Measurements from ENCODE around the gene ADAMTS5. TPM values are rescaled to one million over a fixed set of nuclear protein-coding genes. Genes with fewer than 3 reads are reported as not detected.

ADAMTS5 gene
- total RNA-seq, 1 donor from 2014 or later, result 17.3 TPM

- no peak for TF ChIP-seq CTCF (IDR thresholded peaks at IDR 0.05; ENCODE audit: insufficient read depth, low read length, poor library complexity, severe bottlenecking)
- DNase-seq (ENCODE audit: low read depth), result no peak
- H3K4me3 ChIP-seq (ENCODE audit: low read depth, low read length), result no peak overlapping the region
- no peaks in the 10 kb centered on the region for H3K27me3 ChIP-seq (ENCODE audit: control insufficient read depth, insufficient read depth, low read length)
- H3K36me3 ChIP-seq (ENCODE audit: control insufficient read depth, insufficient read depth, low read length), result peaks cover 1% of the 10 kb centered on the region
These were observed 30.2 kb downstream of the ADAMTS5 start for GRCh38 chr21:26936641-26937040.

- no peak for TF ChIP-seq CTCF (IDR thresholded peaks at IDR 0.05; ENCODE audit: insufficient read depth, low read length, poor library complexity, severe bottlenecking)
- Histone ChIP-seq H3K4me3 (ENCODE audit: low read depth, low read length) (no peak overlapping the region), H3K27me3 (ENCODE audit: control insufficient read depth, insufficient read depth, low read length) (no peaks in the 10 kb centered on the region), H3K36me3 (ENCODE audit: control insufficient read depth, insufficient read depth, low read length) (peaks cover 1% of the 10 kb centered on the region)
- no peak for DNase-seq (ENCODE audit: low read depth)
These were observed 30.9 kb downstream of the ADAMTS5 start for GRCh38 chr21:26935977-26936376.

GRCh38 chr21:26934383-26934782 is 32.5 kb downstream of the ADAMTS5 start:
- Histone ChIP-seq H3K4me3 (ENCODE audit: low read depth, low read length) (no peak overlapping the region), H3K36me3 (ENCODE audit: control insufficient read depth, insufficient read depth, low read length) (peaks cover 1% of the 10 kb centered on the region)
- TF ChIP-seq CTCF (IDR thresholded peaks at IDR 0.05; ENCODE audit: insufficient read depth, low read length, poor library complexity, severe bottlenecking), result no peak

GRCh38 chr21:26933448-26933847 is 33.4 kb downstream of the ADAMTS5 start:
- no peaks in the 10 kb centered on the region for H3K27me3 ChIP-seq (ENCODE audit: control insufficient read depth, insufficient read depth, low read length)
- TF ChIP-seq CTCF (IDR thresholded peaks at IDR 0.05; ENCODE audit: insufficient read depth, low read length, poor library complexity, severe bottlenecking), result no peak
- H3K36me3 ChIP-seq (ENCODE audit: control insufficient read depth, insufficient read depth, low read length), result peaks cover 1% of the 10 kb centered on the region
- no peak overlapping the region for H3K4me3 ChIP-seq (ENCODE audit: low read depth, low read length)
- no peak for DNase-seq (ENCODE audit: low read depth)

More at GRCh38 chr21:26934383-26934782, 32.5 kb downstream of the ADAMTS5 start:
- DNase-seq (ENCODE audit: low read depth), result no peak
- H3K27me3 ChIP-seq (ENCODE audit: control insufficient read depth, insufficient read depth, low read length), result no peaks in the 10 kb centered on the region

- no peak for DNase-seq (ENCODE audit: low read depth)
- Histone ChIP-seq H3K27me3 (ENCODE audit: control insufficient read depth, insufficient read depth, low read length) (no peaks in the 10 kb centered on the region), H3K36me3 (ENCODE audit: control insufficient read depth, insufficient read depth, low read length) (peaks cover 1% of the 10 kb centered on the region), H3K4me3 (ENCODE audit: low read depth, low read length) (no peak overlapping the region)
- no peak for TF ChIP-seq CTCF (IDR thresholded peaks at IDR 0.05; ENCODE audit: insufficient read depth, low read length, poor library complexity, severe bottlenecking)
These were observed 41.3 kb downstream of the ADAMTS5 start for GRCh38 chr21:26925636-26926035.

- Histone ChIP-seq H3K27me3 (ENCODE audit: control insufficient read depth, insufficient read depth, low read length) (no peaks in the 10 kb centered on the region), H3K4me3 (ENCODE audit: low read depth, low read length) (no peak overlapping the region), H3K36me3 (ENCODE audit: control insufficient read depth, insufficient read depth, low read length) (peaks cover 1% of the 10 kb centered on the region)
- no peak for TF ChIP-seq CTCF (IDR thresholded peaks at IDR 0.05; ENCODE audit: insufficient read depth, low read length, poor library complexity, severe bottlenecking)
- DNase-seq (ENCODE audit: low read depth), result no peak
These were observed 41.8 kb downstream of the ADAMTS5 start for GRCh38 chr21:26925122-26925521.
